ENCODE measurements around the gene EPHX1. TPM values are rescaled to one million over a fixed set of nuclear protein-coding genes. Genes with fewer than 3 reads are reported as not detected.
"Not testable (repeated sequence)": the region's sequence is repeated elsewhere in the genome, so short reads cannot be mapped to it uniquely, and the experiment has no call there.

EPHX1 gene
- total and polyA plus RNA-seq, 2 experiments from 2014 or later = 16.6 to 18.2 TPM

- Histone ChIP-seq H4K20me1 (ENCODE audit: insufficient read depth) (peaks cover 3% of the 10 kb centered on the region; the same call in 1 of the 2 replicates), H2AFZ (no peak overlapping the region), H3K79me2 (ENCODE audit: insufficient read depth) (peaks cover 76% of the 10 kb centered on the region), H3K9me2 (ENCODE audit: insufficient read depth) (no peaks in the 10 kb centered on the region), H3K4me3 (no peak overlapping the region), H3F3A (ENCODE audit: insufficient read depth) (peaks cover 10% of the 10 kb centered on the region), H3K9ac (no peak overlapping the region), H3K27ac (no peak overlapping the region), H3K36me3 (ENCODE audit: low read depth) (peaks cover 10% of the 10 kb centered on the region; the same call in 1 of the 2 replicates), H3K4me2 (ENCODE audit: unreplicated experiment) (peak overlapping the region; percentile 99), H3K27me3 (replicated peaks; ENCODE audit: insufficient read depth) (no peaks in the 10 kb centered on the region), H3K4me1 (ENCODE audit: insufficient read depth) (peaks cover 24% of the 10 kb centered on the region), H3K9me3 (ENCODE audit: low read depth) (no peaks in the 10 kb centered on the region)
- in situ Hi-C loops (cut with MboI) = no loop called here
- 93 to 95% methylated on average over 5 of the region's 5 CpGs for WGBS, 2 experiments (ENCODE audit: low coverage in 1 of 2, low lambda C conversion rate in 2 of 2, missing lambda C conversion rate in 2 of 2)
- no peak for DNase-seq
- no peak for TF ChIP-seq EZH2phosphoT487 (IDR thresholded peaks at IDR 0.05; ENCODE audit: insufficient read depth, low read depth)
- TF ChIP-seq EZH2 (IDR thresholded peaks at IDR 0.05; ENCODE audit: insufficient read depth, poor library complexity, severe bottlenecking) = no peak
Measured at GRCh38 chr1:225780134-225780533, 29.8 kb upstream of the EPHX1 start.

GRCh38 chr1:225780630-225781029 lies 29.3 kb upstream of the EPHX1 start:
- peak overlapping the region; percentile 99 for H3K4me2 ChIP-seq (ENCODE audit: unreplicated experiment)
- peaks cover 3% of the 10 kb centered on the region; the same call in 1 of the 2 replicates for H4K20me1 ChIP-seq (ENCODE audit: insufficient read depth)
- H3K9me2 ChIP-seq (ENCODE audit: insufficient read depth) = no peaks in the 10 kb centered on the region
- no peak overlapping the region for H2AFZ ChIP-seq
- peaks cover 12% of the 10 kb centered on the region; the same call in 1 of the 2 replicates for H3K36me3 ChIP-seq (ENCODE audit: low read depth)
- H3K9me3 ChIP-seq (ENCODE audit: low read depth) = no peaks in the 10 kb centered on the region
- H3K27ac ChIP-seq = 0 out of 2 replicates have a peak overlapping the region, but pooled peaks have one; percentile 11
- H3F3A ChIP-seq (ENCODE audit: insufficient read depth) = peaks cover 10% of the 10 kb centered on the region
- peaks cover 24% of the 10 kb centered on the region for H3K4me1 ChIP-seq (ENCODE audit: insufficient read depth)
- H3K4me3 ChIP-seq = no peak overlapping the region
- no peak for DNase-seq
- TF ChIP-seq EZH2 (IDR thresholded peaks at IDR 0.05; ENCODE audit: insufficient read depth, poor library complexity, severe bottlenecking) (no peak), EZH2phosphoT487 (IDR thresholded peaks at IDR 0.05; ENCODE audit: insufficient read depth, low read depth) (no peak)
- no peak overlapping the region for H3K9ac ChIP-seq
- peaks cover 81% of the 10 kb centered on the region for H3K79me2 ChIP-seq (ENCODE audit: insufficient read depth)
- 92 to 100% methylated on average over 1 of the region's 1 CpG for WGBS, 2 experiments (ENCODE audit: low coverage in 1 of 2, low lambda C conversion rate in 2 of 2, missing lambda C conversion rate in 2 of 2)
- in situ Hi-C loops (cut with MboI) = no loop called here
- no peaks in the 10 kb centered on the region for H3K27me3 ChIP-seq (replicated peaks; ENCODE audit: insufficient read depth)

- H2AFZ ChIP-seq; H3K4me3 ChIP-seq; H3K4me1 ChIP-seq (ENCODE audit: insufficient read depth); H3K9me3 ChIP-seq (ENCODE audit: low read depth); H3K9me2 ChIP-seq (ENCODE audit: insufficient read depth); H4K20me1 ChIP-seq (ENCODE audit: insufficient read depth); in situ Hi-C loops (cut with MboI); H3K27me3 ChIP-seq (replicated peaks; ENCODE audit: insufficient read depth); H3K4me2 ChIP-seq (ENCODE audit: unreplicated experiment); DNase-seq; H3K27ac ChIP-seq; H3K9ac ChIP-seq; H3F3A ChIP-seq (ENCODE audit: insufficient read depth): not testable (repeated sequence)
- Histone ChIP-seq H3K36me3 (ENCODE audit: low read depth) (peaks cover 54% of the 10 kb centered on the region), H3K79me2 (ENCODE audit: insufficient read depth) (peaks cover 70% of the 10 kb centered on the region)
- WGBS, 2 experiments (ENCODE audit: low coverage in 1 of 2, low lambda C conversion rate in 2 of 2, missing lambda C conversion rate in 2 of 2) = 75 to 78% methylated on average over 3 of the region's 3 CpGs
Measured at GRCh38 chr1:225789142-225789541, 20.8 kb upstream of the EPHX1 start.

- H3K9ac ChIP-seq = no peak overlapping the region
- H3K27me3 ChIP-seq (replicated peaks; ENCODE audit: insufficient read depth) = no peaks in the 10 kb centered on the region
- no peak for DNase-seq
- no peaks in the 10 kb centered on the region for H3K9me2 ChIP-seq (ENCODE audit: insufficient read depth)
- 95 to 96% methylated on average over 4 of the region's 4 CpGs for WGBS, 2 experiments (ENCODE audit: low coverage in 1 of 2, low lambda C conversion rate in 2 of 2, missing lambda C conversion rate in 2 of 2)
- TF ChIP-seq EZH2 (IDR thresholded peaks at IDR 0.05; ENCODE audit: insufficient read depth, poor library complexity, severe bottlenecking) = no peak
- TF ChIP-seq EZH2phosphoT487 (IDR thresholded peaks at IDR 0.05; ENCODE audit: insufficient read depth, low read depth) = no peak
- H3K9me3 ChIP-seq (ENCODE audit: low read depth) = no peaks in the 10 kb centered on the region
- H3K27ac ChIP-seq = no peak overlapping the region
- H4K20me1 ChIP-seq (ENCODE audit: insufficient read depth) = no peaks in the 10 kb centered on the region
- H3K36me3 ChIP-seq (ENCODE audit: low read depth) = peaks cover 7% of the 10 kb centered on the region; the same call in 1 of the 2 replicates
- no peak overlapping the region for H2AFZ ChIP-seq
- H3K4me3 ChIP-seq = no peak overlapping the region
- H3K4me1 ChIP-seq (ENCODE audit: insufficient read depth) = no peaks in the 10 kb centered on the region
- in situ Hi-C loops (cut with MboI) = no loop called here
- H3F3A ChIP-seq (ENCODE audit: insufficient read depth) = 0 out of 2 replicates have a peak, but pooled peaks cover 5% of the 10 kb centered on the region
- H3K79me2 ChIP-seq (ENCODE audit: insufficient read depth) = peaks cover 12% of the 10 kb centered on the region
- no peak overlapping the region for H3K4me2 ChIP-seq (ENCODE audit: unreplicated experiment)
Measured at GRCh38 chr1:225794954-225795353, 15.0 kb upstream of the EPHX1 start.

- H2AFZ ChIP-seq; H3K4me1 ChIP-seq (ENCODE audit: insufficient read depth); H3K4me2 ChIP-seq (ENCODE audit: unreplicated experiment); H3K27ac ChIP-seq; DNase-seq; H3K9ac ChIP-seq; H3K79me2 ChIP-seq (ENCODE audit: insufficient read depth); H3K36me3 ChIP-seq (ENCODE audit: low read depth); H3K27me3 ChIP-seq (replicated peaks; ENCODE audit: insufficient read depth); H4K20me1 ChIP-seq (ENCODE audit: insufficient read depth); H3K9me3 ChIP-seq (ENCODE audit: low read depth); in situ Hi-C loops (cut with MboI); H3K9me2 ChIP-seq (ENCODE audit: insufficient read depth); H3K4me3 ChIP-seq; H3F3A ChIP-seq (ENCODE audit: insufficient read depth): not testable (repeated sequence)
- WGBS, 2 experiments (ENCODE audit: low coverage in 1 of 2, low lambda C conversion rate in 2 of 2, missing lambda C conversion rate in 2 of 2) = 89 to 95% methylated on average over 9 to 18 of the region's 18 CpGs
Measured at GRCh38 chr1:225796097-225796496, 13.8 kb upstream of the EPHX1 start.

- not testable (repeated sequence) for DNase-seq; H4K20me1 ChIP-seq (ENCODE audit: insufficient read depth)
- 93% methylated on average over 7 of the region's 7 CpGs for WGBS, 2 experiments (ENCODE audit: low coverage in 1 of 2, low lambda C conversion rate in 2 of 2, missing lambda C conversion rate in 2 of 2)
Measured at GRCh38 chr1:225801146-225801545, 8.8 kb upstream of the EPHX1 start.

More at GRCh38 chr1:225801146-225801545, 8.8 kb upstream of the EPHX1 start:
- H3F3A ChIP-seq (ENCODE audit: insufficient read depth); H3K4me3 ChIP-seq; H3K9me2 ChIP-seq (ENCODE audit: insufficient read depth); H3K4me2 ChIP-seq (ENCODE audit: unreplicated experiment); H2AFZ ChIP-seq; in situ Hi-C loops (cut with MboI); H3K9me3 ChIP-seq (ENCODE audit: low read depth); H3K79me2 ChIP-seq (ENCODE audit: insufficient read depth); H3K4me1 ChIP-seq (ENCODE audit: insufficient read depth); H3K36me3 ChIP-seq (ENCODE audit: low read depth); H3K27ac ChIP-seq; H3K9ac ChIP-seq; H3K27me3 ChIP-seq (replicated peaks; ENCODE audit: insufficient read depth): not testable (repeated sequence)
